ENCODE data around the gene RARA. TPM values are rescaled to one million over a fixed set of nuclear protein-coding genes. Genes with fewer than 3 reads are reported as not detected.

Gene RARA
- total RNA-seq, 1 experiment from 2014 or later, result 35.1 TPM

GRCh38 chr17:40316571-40317344, 7.8 kb downstream of the RARA start (continued):
- TF ChIP-seq ZBTB33 (IDR thresholded peaks at IDR 0.05; ENCODE audit: extremely low read depth, insufficient replicate concordance, low read length), result no peak

- BruUV-seq (replicated peaks), result TSS peak; percentile 97
- ATAC-seq (peak; percentile 40), DNase-seq (ENCODE audit: low read depth, low spot score) (peak; percentile 46)
- CTCF ChIA-PET, result interaction anchor here (0.7 to 2.0 kb wide), 5 partner anchors 10 to 202 kb away, joined by 3 to 19 read pairs (median 6); partner anchors contain the start of gene RARA
- Histone ChIP-seq H3K4me2 (ENCODE audit: low read length) (peak overlapping the region; percentile 95), H3K79me2 (ENCODE audit: insufficient read depth, low read length) (peaks cover 43% of the 10 kb centered on the region), H3K27me3 (ENCODE audit: insufficient read depth, low read length) (no peaks in the 10 kb centered on the region), H3K9me2 (ENCODE audit: insufficient read depth) (no peaks in the 10 kb centered on the region), H3K9me3 (ENCODE audit: control insufficient read depth in 1 of 2, insufficient read depth in 1 of 2, low read depth in 1 of 2, low read length in 2 of 2) (no peaks in the 10 kb centered on the region), H3K9ac (ENCODE audit: low read length) (peak overlapping the region; percentile 99), H4K20me1 (ENCODE audit: insufficient read depth) (no peaks in the 10 kb centered on the region), H3K36me3 (ENCODE audit: control insufficient read depth in 1 of 2, insufficient read depth in 2 of 2, low read length in 2 of 2) (no peaks in the 10 kb centered on the region), H3K4me1 (ENCODE audit: control insufficient read depth in 1 of 2, insufficient read depth in 2 of 2, low read length in 2 of 2) (peaks cover 69 to 90% of the 10 kb centered on the region in 2 experiments), H3K27ac (ENCODE audit: low read depth, low read length) (peak overlapping the region; percentile 91), H2AFZ (ENCODE audit: low read depth, low read length, poor library complexity, severe bottlenecking) (no peak overlapping the region), H3K4me3 (replicated peaks in 1 of 2; ENCODE audit: low read depth in 1 of 2, low read length in 2 of 2) (peak overlapping the region; percentile 94 to 95)
- RAD21 ChIA-PET (ENCODE audit: low non-redundant PET in 1 of 2, low total read pairs in 2 of 2, uncharacterized antibody in 2 of 2, unreplicated experiment in 2 of 2), result interaction anchor here (0.6 to 1.3 kb wide), 3 partner anchors 15 to 364 kb away, joined by 3 read pairs; no protein-coding TSS in a partner anchor
- TF ChIP-seq CBX3 (IDR thresholded peaks at IDR 0.05; ENCODE audit: low read depth) (no peak), JUND (IDR thresholded peaks at IDR 0.05) (no peak), EZH2phosphoT487 (IDR thresholded peaks at IDR 0.05; ENCODE audit: borderline replicate concordance) (no peak), CTCF (IDR thresholded peaks at IDR 0.05 in 2 of 3, conservative IDR thresholded peaks at IDR 0.05 in 1 of 3; ENCODE audit: borderline replicate concordance in 1 of 3, insufficient read depth in 1 of 3, low read depth in 2 of 3, low read length in 2 of 3) (peak in 2 of 3 experiments; percentile 58 to 65; a peak in 4 of 6 replicates)
- POLR2A ChIA-PET, result interaction anchor here (0.7 to 2.0 kb wide), 5 partner anchors 10 to 1370 kb away, joined by 3 to 8 read pairs (median 4); no protein-coding TSS in a partner anchor
- intact Hi-C loops (cut with micrococcal nuclease), result no loop called here
Observed at GRCh38 chr17:40317345-40317873, 8.4 kb downstream of the RARA start.

Measured in HCT116 (cell line).